Ishikawa (cell line): ENCODE data around the gene KIF5C.

Source experiments
- CEBPB ChIP-seq: IDR thresholded peaks from 2 replicates; pipeline ENCODE4 v1.6.1; 2012
- CREB1 ChIP-seq: IDR thresholded peaks from 2 replicates; pipeline ENCODE4 v1.6.1; 2012; ENCODE audit warnings: low read depth
- EGR1 ChIP-seq: IDR thresholded peaks from 2 replicates; pipeline ENCODE4 v1.6.1; 2012
- EP300 ChIP-seq: IDR thresholded peaks from 2 replicates; pipeline ENCODE4 v1.6.1; 2012; ENCODE audit warnings: borderline replicate concordance
- MAX ChIP-seq: IDR thresholded peaks from 2 replicates; pipeline ENCODE4 v1.6.1; 2012
- RAD21 ChIP-seq: IDR thresholded peaks from 2 replicates; pipeline ENCODE4 v1.6.1; 2012; ENCODE audit warnings: low read depth
- REST ChIP-seq: IDR thresholded peaks from 2 replicates; pipeline ENCODE4 v1.6.1; 2012; ENCODE audit warnings: low read depth, mild to moderate bottlenecking
- TAF1 ChIP-seq: IDR thresholded peaks from 2 replicates; pipeline ENCODE4 v1.6.1; 2012; ENCODE audit warnings: low read depth, mild to moderate bottlenecking
- TEAD4 ChIP-seq: IDR thresholded peaks from 2 replicates; pipeline ENCODE4 v1.6.1; 2012
- USF1 ChIP-seq: IDR thresholded peaks from 2 replicates; pipeline ENCODE4 v1.6.1; 2012
- ZBTB7A ChIP-seq: IDR thresholded peaks from 2 replicates; pipeline ENCODE4 v1.6.1; 2012; ENCODE audit warnings: low read depth

GRCh38 chr2:148860037-148860436 lies 15.0 kb upstream of the KIF5C start:
- TF ChIP-seq USF1 (no peak), RAD21 (no peak), TEAD4 (no peak), EP300 (no peak), ZBTB7A (no peak), MAX (no peak), TAF1 (no peak), EGR1 (no peak), CREB1 (no peak), REST (no peak), CEBPB (no peak)
